ENCODE measurements around the gene LTBP1.

LTBP1 gene

DNA sequence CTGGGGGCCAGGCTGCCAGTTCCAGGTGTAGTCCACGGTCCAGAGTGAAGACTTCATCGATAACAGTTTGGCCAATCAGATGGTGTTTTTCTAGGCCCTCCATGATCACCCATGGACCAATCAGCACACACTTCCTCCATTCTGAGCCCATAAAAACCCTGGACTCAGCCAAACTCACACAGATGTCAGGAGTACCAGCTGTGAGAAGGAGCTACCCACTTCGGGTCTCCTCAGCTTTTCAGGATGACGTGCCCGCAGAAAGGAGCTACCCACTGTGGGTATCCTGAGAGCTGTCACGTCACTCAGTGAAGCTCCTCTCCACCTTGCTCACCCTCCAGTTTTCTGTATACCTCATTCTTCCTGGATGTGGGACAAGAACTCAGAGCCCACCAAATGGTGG, 319.7 kb downstream of the LTBP1 start:
- no peak for DNase-seq (ENCODE audit: low spot score)

DNA sequence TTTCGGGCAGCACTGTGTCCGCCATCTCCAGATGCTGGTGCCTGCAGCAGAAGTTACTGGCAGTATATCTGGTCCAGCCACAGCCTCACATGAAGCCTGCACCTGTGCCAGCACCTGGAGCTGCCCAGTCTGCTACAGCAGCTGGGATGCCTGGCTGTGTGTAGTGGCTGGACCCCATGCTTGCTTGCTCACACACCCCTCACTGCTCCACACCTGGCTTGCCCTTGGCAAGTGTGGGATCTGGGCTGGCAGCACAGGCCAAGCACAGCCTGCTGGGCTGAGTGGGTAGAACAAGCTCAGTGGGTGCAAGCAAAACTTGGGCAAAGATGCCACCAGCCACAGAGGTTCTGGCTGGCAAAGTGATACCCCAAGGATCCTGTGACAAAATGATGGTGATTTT, 320.3 kb downstream of the LTBP1 start:
- DNase-seq (ENCODE audit: low spot score): no peak

DNA sequence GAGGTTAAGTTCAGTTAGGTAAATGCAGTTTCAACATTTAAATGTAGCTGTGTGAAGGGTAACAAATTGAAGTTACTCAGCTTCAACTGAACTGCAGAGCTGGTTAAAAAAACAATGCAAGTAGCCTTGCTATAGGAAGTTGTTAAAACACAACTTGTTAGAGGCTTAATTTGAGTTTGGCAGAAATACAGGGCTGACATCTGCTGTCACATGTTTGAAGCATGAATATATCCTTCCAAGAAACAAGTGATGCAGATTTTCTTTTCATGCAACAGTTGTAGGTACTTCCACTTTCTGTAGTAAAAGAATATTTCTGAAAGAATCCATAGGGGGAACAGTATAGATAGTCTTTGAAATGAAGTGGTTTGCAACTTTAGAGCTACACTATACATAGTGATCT, 321.0 kb downstream of the LTBP1 start:
- DNase-seq (ENCODE audit: low spot score): no peak

DNA sequence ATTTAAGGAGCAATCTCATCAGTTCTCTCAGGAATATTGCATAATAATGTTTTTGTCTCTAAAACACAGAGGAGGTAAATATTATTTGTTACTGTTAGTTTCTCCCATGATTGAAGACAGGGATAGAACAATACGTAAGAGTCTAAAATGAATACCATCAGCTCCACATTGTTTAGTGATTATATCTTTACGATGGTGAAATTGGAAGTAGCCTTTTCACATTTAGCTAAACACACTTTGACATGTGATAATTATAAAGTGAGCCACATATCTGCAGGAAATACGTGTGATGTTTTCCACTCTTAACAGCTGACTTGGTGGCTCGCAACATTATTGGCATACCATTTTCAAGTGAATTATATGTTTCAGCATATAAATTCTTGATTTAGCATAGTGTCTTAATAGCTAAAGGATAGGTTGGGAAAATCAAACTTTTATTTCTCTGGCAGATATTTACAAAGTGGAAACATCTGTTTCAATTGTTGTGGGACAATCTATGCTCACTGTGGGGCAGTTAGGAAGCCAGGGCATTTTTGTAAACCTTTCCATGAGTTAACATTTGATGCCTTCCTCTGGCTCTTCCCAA, 321.6 kb downstream of the LTBP1 start:
- DNase-seq (ENCODE audit: low spot score): no peak

- DNase-seq (ENCODE audit: low spot score): no peak
Measured at GRCh38 chr2:33272001-33272400, 325.2 kb downstream of the LTBP1 start.

DNA sequence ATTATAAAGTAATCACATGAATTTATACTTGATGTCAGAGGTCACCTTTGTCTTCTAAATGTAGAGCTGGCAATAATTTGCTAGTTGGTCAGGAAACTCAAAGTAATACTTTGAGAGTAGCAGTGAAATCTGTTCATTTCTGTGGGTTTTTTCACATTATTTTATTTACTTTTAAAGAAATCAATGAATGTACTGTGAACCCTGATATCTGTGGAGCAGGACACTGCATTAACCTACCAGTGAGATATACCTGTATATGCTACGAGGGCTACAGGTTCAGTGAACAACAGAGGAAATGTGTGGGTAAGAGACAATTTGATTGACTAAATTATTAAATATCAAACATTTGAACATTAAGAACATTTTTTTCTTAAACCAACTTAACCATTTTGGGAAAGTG, 326.7 kb downstream of the LTBP1 start:
- DNase-seq (ENCODE audit: low spot score): no peak

- DNase-seq (ENCODE audit: low spot score): no peak
Measured at GRCh38 chr2:33274524-33274923, 327.8 kb downstream of the LTBP1 start.

DNA sequence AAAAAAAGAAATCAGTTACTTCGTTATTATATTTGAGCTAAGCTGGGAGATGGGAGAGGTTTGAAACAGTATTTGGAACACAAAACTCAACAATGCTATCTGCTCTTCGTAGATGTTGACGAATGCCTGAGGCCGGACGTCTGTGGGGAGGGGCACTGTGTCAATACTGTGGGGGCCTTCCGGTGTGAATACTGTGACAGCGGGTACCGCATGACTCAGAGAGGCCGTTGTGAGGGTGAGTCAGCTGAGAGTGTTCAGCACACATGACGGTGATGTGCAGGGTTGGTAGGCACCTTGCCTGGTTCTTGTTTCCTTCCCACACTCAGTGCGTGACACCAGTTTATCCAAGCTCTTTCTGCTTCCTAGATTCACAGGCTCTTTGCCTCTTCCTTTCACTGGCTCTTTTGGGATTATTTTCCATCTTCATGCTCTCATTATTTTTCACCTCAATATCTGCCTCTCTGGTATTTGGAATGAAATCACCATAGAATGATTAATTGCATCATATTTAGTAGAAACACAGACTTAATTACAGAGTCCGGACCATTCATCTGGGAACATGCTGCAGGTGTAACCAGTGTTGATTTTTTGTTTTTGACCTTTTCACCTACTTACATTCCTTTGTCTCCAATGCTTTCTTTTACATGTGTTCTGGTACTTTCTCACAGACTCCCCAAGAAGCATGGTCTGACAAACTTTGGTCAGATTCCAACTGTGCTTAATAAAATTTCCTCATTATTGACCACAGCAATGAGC, 329.1 kb downstream of the LTBP1 start:
- peak; percentile 61 for DNase-seq (ENCODE audit: low spot score)

DNA sequence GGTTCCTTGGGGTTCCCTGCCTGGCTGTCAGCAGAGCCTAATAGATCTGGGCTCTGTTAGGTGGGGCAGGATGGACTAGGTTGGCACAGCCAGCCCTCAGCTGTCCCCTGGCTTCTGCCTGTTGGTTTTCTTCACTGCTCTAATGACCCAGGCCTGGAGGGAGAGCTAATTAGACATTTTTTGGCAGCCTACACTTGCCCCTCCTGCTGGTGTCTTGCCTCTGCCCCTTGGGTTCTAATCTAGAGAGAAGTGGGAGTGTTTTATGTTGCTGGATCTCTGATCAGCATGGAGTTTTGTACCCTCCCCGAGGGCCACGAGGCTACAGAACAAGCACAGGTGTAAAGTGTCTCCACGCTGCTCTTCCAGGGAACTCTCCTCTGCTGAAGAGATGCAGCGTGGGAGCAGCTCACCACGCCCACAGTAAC, 330.3 kb downstream of the LTBP1 start:
- DNase-seq (ENCODE audit: low spot score): no peak

DNA sequence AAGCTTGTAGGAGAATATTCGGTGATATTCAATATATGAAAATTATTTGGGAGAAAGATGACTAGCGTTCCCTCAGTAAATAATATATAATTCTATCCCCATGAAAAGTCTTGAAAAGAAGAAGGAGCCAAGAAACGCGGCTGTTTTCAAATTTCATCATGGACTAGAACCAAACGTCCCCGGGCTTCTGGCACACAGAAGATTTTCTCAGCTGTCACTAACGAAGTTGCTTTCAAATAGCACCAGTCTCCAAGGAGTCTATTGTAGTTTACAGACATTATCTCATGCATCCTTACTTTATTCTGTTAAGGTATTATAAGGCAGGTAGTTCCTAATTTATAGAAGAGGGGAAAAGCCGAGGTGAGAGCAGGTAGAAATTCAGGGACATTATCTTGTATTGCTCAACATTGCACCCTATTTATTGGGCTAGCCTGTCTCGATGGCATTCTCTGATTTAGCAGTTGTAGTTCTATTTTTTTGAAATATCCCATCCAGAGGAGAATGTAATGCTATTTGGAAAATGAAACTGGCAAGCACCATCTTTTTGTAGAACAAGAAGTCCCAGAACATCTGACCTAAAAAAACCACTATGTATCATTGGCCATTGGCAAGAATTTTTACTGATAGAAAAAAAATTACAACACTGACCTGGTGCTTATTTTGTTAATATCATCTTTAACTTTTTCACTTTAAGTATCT, 331.6 kb downstream of the LTBP1 start:
- no peak for DNase-seq (ENCODE audit: low spot score)

DNA sequence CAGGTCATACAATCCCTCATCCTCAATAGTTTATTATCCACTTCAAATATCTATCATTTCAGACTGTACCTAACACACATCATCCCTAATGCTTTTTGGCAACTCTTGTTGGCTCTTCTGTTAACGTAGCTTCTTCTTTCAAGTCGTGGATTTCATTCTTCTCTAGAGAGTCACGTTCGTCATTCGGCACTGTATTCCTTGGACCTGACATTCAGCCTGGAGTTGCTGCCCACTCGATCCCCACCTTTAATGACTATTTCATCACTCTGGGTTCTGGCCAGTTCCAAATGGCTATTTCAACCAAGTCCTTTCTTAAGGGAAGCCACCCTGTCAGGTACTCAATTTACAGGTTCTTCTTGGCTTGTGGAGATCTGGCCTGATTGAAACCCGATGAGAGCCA, 337.5 kb downstream of the LTBP1 start:
- no peak for DNase-seq (ENCODE audit: low spot score)

- no peak for DNase-seq (ENCODE audit: low spot score)
Measured at GRCh38 chr2:33287507-33288005, 340.8 kb downstream of the LTBP1 start.

- no peak for DNase-seq (ENCODE audit: low spot score)
Measured at GRCh38 chr2:33288011-33288410, 341.3 kb downstream of the LTBP1 start.

GRCh38 chr2:33289961-33290360, 343.2 kb downstream of the LTBP1 start:
- DNase-seq (ENCODE audit: low spot score): no peak

DNA sequence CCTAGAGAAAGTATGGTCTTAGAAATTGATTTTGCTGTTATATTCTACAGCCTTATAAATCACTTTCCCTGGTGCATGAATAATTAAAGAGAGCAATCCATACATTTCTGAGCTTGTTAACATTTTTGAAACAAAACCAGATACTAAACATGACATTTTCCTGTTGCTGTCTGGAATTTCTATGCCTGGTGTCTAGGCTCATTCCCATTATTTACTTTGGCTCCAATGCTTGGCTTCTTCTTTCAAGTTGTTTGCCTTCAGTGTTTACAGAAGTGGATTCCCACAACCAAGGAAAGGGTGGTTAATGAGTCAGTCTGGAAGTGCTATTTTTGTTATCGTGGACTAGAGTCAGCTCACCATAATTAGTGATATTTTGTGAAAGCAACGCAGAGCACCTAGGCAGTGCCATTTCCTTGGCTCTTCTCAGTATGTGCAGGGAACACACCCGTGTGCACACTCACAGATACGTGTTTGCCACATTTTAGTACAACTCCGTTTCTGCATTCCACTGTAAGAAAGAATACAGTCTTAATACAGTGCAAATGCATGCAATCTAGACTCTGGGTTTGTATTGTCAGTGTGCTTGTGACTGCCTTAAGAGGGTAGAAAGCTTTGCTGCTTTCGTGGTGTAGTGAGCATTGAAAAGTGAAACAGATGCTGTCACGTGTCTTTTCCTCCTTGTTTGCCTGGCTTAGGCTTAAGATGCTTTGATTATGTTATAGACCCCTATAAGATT, 344.7 kb downstream of the LTBP1 start:
- DNase-seq (ENCODE audit: low spot score): peak; percentile 46

- no peak for DNase-seq (ENCODE audit: low spot score)
Measured at GRCh38 chr2:33292063-33292462, 345.3 kb downstream of the LTBP1 start.

GRCh38 chr2:33292981-33293595, 346.3 kb downstream of the LTBP1 start:
- DNase-seq (ENCODE audit: low spot score): no peak

DNA sequence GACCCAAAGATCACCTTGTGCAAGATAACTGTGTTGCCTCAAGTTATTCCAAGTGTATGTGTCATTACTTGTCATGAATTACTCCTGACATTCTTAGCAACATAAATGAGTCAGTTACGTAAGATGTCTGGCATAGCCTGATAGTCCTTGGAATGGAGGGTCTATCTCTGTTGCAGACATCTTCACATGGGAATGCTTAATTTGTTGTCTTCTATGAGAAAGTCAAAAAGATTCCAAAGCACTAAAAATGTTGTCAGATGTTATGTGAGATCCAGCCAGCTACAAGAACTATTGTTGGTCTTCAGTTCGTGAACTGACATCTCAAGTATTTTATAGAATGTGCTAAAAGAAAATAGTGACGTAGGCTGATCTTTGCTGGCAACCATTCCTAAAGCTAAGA, 351.5 kb downstream of the LTBP1 start:
- DNase-seq (ENCODE audit: low spot score): no peak

DNA sequence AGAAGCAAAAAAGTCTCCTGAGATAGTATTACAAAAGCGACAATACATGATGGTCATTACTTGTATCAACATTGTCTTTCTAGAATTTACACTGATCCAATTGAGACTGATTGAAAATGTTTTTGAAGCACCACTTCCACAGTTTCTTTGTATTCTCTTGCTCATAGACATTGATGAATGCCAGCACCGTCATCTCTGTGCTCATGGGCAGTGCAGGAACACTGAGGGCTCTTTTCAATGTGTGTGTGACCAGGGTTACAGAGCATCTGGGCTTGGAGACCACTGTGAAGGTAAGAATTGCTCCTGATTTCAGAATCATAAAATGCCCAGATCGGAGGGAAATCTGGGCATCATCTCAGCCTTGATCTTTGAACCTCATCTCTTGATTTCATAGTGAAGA, 354.6 kb downstream of the LTBP1 start:
- DNase-seq (ENCODE audit: low spot score): no peak

- no peak for DNase-seq (ENCODE audit: low spot score)
Measured at GRCh38 chr2:33302348-33302747, 355.6 kb downstream of the LTBP1 start.

DNA sequence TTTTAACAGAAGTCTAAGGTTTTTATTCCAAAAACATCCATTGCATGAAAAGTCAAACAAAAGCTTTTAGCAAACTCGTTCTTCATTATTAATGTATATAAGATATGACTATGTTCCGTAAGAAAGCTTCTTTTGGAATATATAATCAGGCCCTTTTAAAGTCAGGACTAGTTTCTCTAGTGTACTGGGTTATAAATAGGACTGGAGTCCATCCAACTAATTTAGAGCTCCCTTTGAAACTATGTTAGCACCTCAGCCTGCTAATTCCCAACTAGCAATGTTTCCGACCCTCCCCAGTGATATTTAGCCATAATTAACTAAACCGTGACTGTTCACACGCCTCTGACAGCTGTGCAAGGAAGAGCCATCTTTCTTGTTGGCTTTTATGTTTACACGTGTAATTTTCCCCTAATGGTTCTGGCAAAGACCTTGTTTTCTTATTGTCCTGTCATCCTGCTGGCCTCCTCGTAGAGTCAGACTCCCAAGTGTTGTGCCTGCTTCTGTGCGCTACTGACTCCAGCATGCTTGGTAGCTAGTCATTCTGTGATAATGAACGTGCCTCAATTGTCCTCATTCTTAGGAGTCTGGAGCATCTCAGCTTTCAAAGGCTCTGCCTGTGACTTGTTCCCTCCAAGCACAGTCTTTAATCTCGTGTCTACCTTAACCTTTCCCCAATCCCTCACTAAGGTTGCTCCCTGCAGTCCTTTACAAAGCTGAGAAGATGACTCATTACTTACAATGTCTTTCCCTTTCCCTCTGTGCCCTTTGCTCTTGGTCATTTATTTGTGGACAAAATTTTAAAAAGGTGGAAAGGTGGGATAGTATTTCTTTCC, 357.5 kb downstream of the LTBP1 start:
- DNase-seq (ENCODE audit: low spot score): no peak
